ENCODE data around the gene TMEM101. TPM values are rescaled to one million over a fixed set of nuclear protein-coding genes. Genes with fewer than 3 reads are reported as not detected.
"Not testable (repeated sequence)": the region's sequence is repeated elsewhere in the genome, so short reads cannot be mapped to it uniquely, and the experiment has no call there.

The TMEM101 gene
- total and polyA plus RNA-seq, 2 of the 13 experiments (the other 11 are each of a cell fraction or from before 2014, with no cell fraction given): 72.0 to 100 TPM

GRCh38 chr17:43971436-43971835 is 43.3 kb downstream of the TMEM101 start:
- ATAC-seq; H3K79me2 ChIP-seq (ENCODE audit: insufficient read depth, low read length); H3K27ac ChIP-seq (ENCODE audit: extremely low read length, insufficient read depth, low read length); CTCF ChIA-PET (ENCODE audit: low intra/inter-chr PET ratio, low total read pairs); H4K20me1 ChIP-seq (ENCODE audit: insufficient read depth, low read length); intact Hi-C loops (cut with micrococcal nuclease; ENCODE audit: unreplicated experiment); H3K4me2 ChIP-seq (ENCODE audit: low read depth, low read length); POLR2A ChIA-PET; FAIRE-seq; H3K4me3 ChIP-seq (replicated peaks in 1 of 3; ENCODE audit: insufficient read depth in 1 of 3, low read depth in 2 of 3, low read length in 3 of 3); DNase-seq (ENCODE audit: low spot score); H3K9ac ChIP-seq (ENCODE audit: insufficient read depth, low read depth, low read length); H3K36me3 ChIP-seq (replicated peaks in 1 of 2; ENCODE audit: control insufficient read depth in 1 of 2, insufficient read depth in 2 of 2, low read length in 2 of 2); in situ Hi-C loops (cut with HindIII; ENCODE audit: extremely low pct_ligation_motif_present, low pct_unique_long_range_greater_than_20kb); H2AFZ ChIP-seq (ENCODE audit: low read length); H3K9me3 ChIP-seq (ENCODE audit: low read length); BruUV-seq (replicated peaks): not testable (repeated sequence)
- H3K4me1 ChIP-seq (ENCODE audit: insufficient read depth, low read length): peaks cover 58% of the 10 kb centered on the region
- 0% methylated on average over 2 of the region's 2 CpGs for WGBS (ENCODE audit: low lambda C conversion rate)
- peaks cover 3 to 36% of the 10 kb centered on the region in 2 experiments; a peak in 3 of 5 replicates for H3K27me3 ChIP-seq (ENCODE audit: control insufficient read depth in 1 of 2, insufficient read depth in 2 of 2, low read length in 2 of 2)

GRCh38 chr17:43970366-43970765 is 44.4 kb downstream of the TMEM101 start:
- 1% methylated on average over 4 of the region's 4 CpGs for WGBS (ENCODE audit: low lambda C conversion rate)
- H3K4me3 ChIP-seq (replicated peaks in 1 of 3; ENCODE audit: insufficient read depth in 1 of 3, low read depth in 2 of 3, low read length in 3 of 3): no peak overlapping the region; a peak in 1 of 6 replicates
- peak; percentile 29 for DNase-seq (ENCODE audit: low spot score)
- TF ChIP-seq JUN (CRISPR knock-in tag; IDR thresholded peaks at IDR 0.05) (no peak), JARID2 (CRISPR knock-in tag; IDR thresholded peaks at IDR 0.05; ENCODE audit: insufficient replicate concordance) (no peak), SALL1 (CRISPR knock-in tag; IDR thresholded peaks at IDR 0.05) (peak; percentile 39; the same call in 1 of the 2 replicates), NFYC (CRISPR knock-in tag; IDR thresholded peaks at IDR 0.05) (no peak), ZSCAN29 (CRISPR knock-in tag; conservative IDR thresholded peaks at IDR 0.05) (no peak), THYN1 (CRISPR knock-in tag; IDR thresholded peaks at IDR 0.05; ENCODE audit: borderline replicate concordance, low read depth) (0 out of 2 replicates have a peak, but pooled peaks have one; percentile 48), ZSCAN31 (CRISPR knock-in tag; IDR thresholded peaks at IDR 0.05; ENCODE audit: low read depth) (no peak), NCOR1 (IDR thresholded peaks at IDR 0.05; ENCODE audit: borderline replicate concordance, low read length) (peak; percentile 40; the same call in 1 of the 2 replicates), KAT2B (IDR thresholded peaks at IDR 0.05; ENCODE audit: borderline replicate concordance, low read depth, low read length) (0 out of 2 replicates have a peak, but pooled peaks have one; percentile 43), ZNF773 (CRISPR knock-in tag; IDR thresholded peaks at IDR 0.05; ENCODE audit: borderline replicate concordance) (no peak), ZNF235 (CRISPR knock-in tag; IDR thresholded peaks at IDR 0.05; ENCODE audit: borderline replicate concordance) (no peak), ASH2L (IDR thresholded peaks at IDR 0.05; ENCODE audit: insufficient read length, low read depth, low read length) (peak; percentile 38), MEIS1 (CRISPR knock-in tag; IDR thresholded peaks at IDR 0.05; ENCODE audit: borderline replicate concordance) (peak; percentile 70; the same call in 1 of the 2 replicates), ONECUT2 (CRISPR knock-in tag; IDR thresholded peaks at IDR 0.05) (peak; percentile 79), ZFY (CRISPR knock-in tag; IDR thresholded peaks at IDR 0.05) (0 out of 2 replicates have a peak, but pooled peaks have one; percentile 18)

More at GRCh38 chr17:43970366-43970765, 44.4 kb downstream of the TMEM101 start:
- ChIA-PET POLR2A (no interaction called here), CTCF (ENCODE audit: low intra/inter-chr PET ratio, low total read pairs) (no interaction called here)
- Histone ChIP-seq H2AFZ (ENCODE audit: low read length) (no peak overlapping the region), H3K27me3 (ENCODE audit: control insufficient read depth in 1 of 2, insufficient read depth in 2 of 2, low read length in 2 of 2) (peaks cover 4 to 37% of the 10 kb centered on the region in 2 experiments; a peak in 3 of 5 replicates), H3K4me1 (ENCODE audit: insufficient read depth, low read length) (peaks cover 58% of the 10 kb centered on the region), H3K9me3 (ENCODE audit: low read length) (no peaks in the 10 kb centered on the region), H4K20me1 (ENCODE audit: insufficient read depth, low read length) (no peaks in the 10 kb centered on the region), H3K4me2 (ENCODE audit: low read depth, low read length) (peak overlapping the region; percentile 36; the same call in 1 of the 2 replicates), H3K79me2 (ENCODE audit: insufficient read depth, low read length) (no peaks in the 10 kb centered on the region), H3K27ac (ENCODE audit: extremely low read length, insufficient read depth, low read length) (no peak overlapping the region), H3K9ac (ENCODE audit: insufficient read depth, low read depth, low read length) (no peak overlapping the region), H3K36me3 (replicated peaks in 1 of 2; ENCODE audit: control insufficient read depth in 1 of 2, insufficient read depth in 2 of 2, low read length in 2 of 2) (no peaks in the 10 kb centered on the region)
- peak; percentile 71 for ATAC-seq
- BruUV-seq (replicated peaks): no TSS peak
- FAIRE-seq: no peak
- intact Hi-C loops (cut with micrococcal nuclease; ENCODE audit: unreplicated experiment) (no loop called here), in situ Hi-C loops (cut with HindIII; ENCODE audit: extremely low pct_ligation_motif_present, low pct_unique_long_range_greater_than_20kb) (no loop called here)

Data from HepG2 (cell line).